ENCODE results near the gene MICU1.

GRCh38 chr10:72322280-72323058 is 303.4 kb downstream of the MICU1 start:
- no peak for TF ChIP-seq CTCF (optimal IDR thresholded peaks at IDR 0.05 in 1 of 3, IDR thresholded peaks at IDR 0.05 in 1 of 3, conservative IDR thresholded peaks at IDR 0.05 in 1 of 3; ENCODE audit: extremely low read depth in 1 of 3, insufficient read depth in 2 of 3, low read length in 3 of 3)
- no peak for TF ChIP-seq EZH2 (IDR thresholded peaks at IDR 0.05; ENCODE audit: low read length)

Measured in keratinocyte (primary cell).